ENCODE results near the gene LYZL1. TPM values are rescaled to one million over a fixed set of nuclear protein-coding genes. Genes with fewer than 3 reads are reported as not detected.

The LYZL1 gene
- total RNA-seq, 1 experiment from 2014 or later = not detected

GRCh38 chr10:29270883-29271282, 18.0 kb upstream of the LYZL1 start:
- no peaks in the 10 kb centered on the region for H3K9me2 ChIP-seq (ENCODE audit: insufficient read depth)
- no peaks in the 10 kb centered on the region for H4K20me1 ChIP-seq (ENCODE audit: insufficient read depth)
- no peaks in the 10 kb centered on the region for H3K27me3 ChIP-seq (ENCODE audit: insufficient read depth, low read length)
- no peak overlapping the region for H3K9ac ChIP-seq (ENCODE audit: low read length)
- H3K4me1 ChIP-seq (ENCODE audit: control insufficient read depth in 1 of 2, insufficient read depth in 2 of 2, low read length in 2 of 2) = no peaks in the 10 kb centered on the region
- no peak overlapping the region for H3K4me2 ChIP-seq (ENCODE audit: low read length)
- TF ChIP-seq POLR2AphosphoS5 (IDR thresholded peaks at IDR 0.05; ENCODE audit: low read depth, low read length) = no peak
- CTCF ChIA-PET = no interaction called here
- intact Hi-C loops (cut with micrococcal nuclease) = no loop called here
- H3K9me3 ChIP-seq (ENCODE audit: control insufficient read depth in 1 of 2, insufficient read depth in 1 of 2, low read depth in 1 of 2, low read length in 2 of 2) = no peaks in the 10 kb centered on the region
- H3K4me3 ChIP-seq (replicated peaks in 1 of 2; ENCODE audit: low read depth in 1 of 2, low read length in 2 of 2) = no peak overlapping the region
- DNase-seq (ENCODE audit: low read depth, low spot score) = no peak
- no peaks in the 10 kb centered on the region for H3K36me3 ChIP-seq (ENCODE audit: control insufficient read depth in 1 of 2, insufficient read depth in 2 of 2, low read length in 2 of 2)
- no peak for ATAC-seq
- BruUV-seq (replicated peaks) = no TSS peak
- no peaks in the 10 kb centered on the region for H3K79me2 ChIP-seq (ENCODE audit: insufficient read depth, low read length)
- POLR2A ChIA-PET = no interaction called here
- RAD21 ChIA-PET (ENCODE audit: low non-redundant PET in 1 of 2, low total read pairs in 2 of 2, uncharacterized antibody in 2 of 2, unreplicated experiment in 2 of 2) = no interaction called here
- no peak overlapping the region for H3K27ac ChIP-seq (ENCODE audit: low read depth, low read length)
- no peak overlapping the region for H2AFZ ChIP-seq (ENCODE audit: low read depth, low read length, poor library complexity, severe bottlenecking)

GRCh38 chr10:29271877-29272276, 17.0 kb upstream of the LYZL1 start:
- no peak overlapping the region for H3K4me2 ChIP-seq (ENCODE audit: low read length)
- intact Hi-C loops (cut with micrococcal nuclease) = no loop called here
- DNase-seq (ENCODE audit: low read depth, low spot score) (no peak), ATAC-seq (no peak)
- BruUV-seq (replicated peaks) = no TSS peak
- CTCF ChIA-PET = no interaction called here
- TF ChIP-seq, protein P1, sequence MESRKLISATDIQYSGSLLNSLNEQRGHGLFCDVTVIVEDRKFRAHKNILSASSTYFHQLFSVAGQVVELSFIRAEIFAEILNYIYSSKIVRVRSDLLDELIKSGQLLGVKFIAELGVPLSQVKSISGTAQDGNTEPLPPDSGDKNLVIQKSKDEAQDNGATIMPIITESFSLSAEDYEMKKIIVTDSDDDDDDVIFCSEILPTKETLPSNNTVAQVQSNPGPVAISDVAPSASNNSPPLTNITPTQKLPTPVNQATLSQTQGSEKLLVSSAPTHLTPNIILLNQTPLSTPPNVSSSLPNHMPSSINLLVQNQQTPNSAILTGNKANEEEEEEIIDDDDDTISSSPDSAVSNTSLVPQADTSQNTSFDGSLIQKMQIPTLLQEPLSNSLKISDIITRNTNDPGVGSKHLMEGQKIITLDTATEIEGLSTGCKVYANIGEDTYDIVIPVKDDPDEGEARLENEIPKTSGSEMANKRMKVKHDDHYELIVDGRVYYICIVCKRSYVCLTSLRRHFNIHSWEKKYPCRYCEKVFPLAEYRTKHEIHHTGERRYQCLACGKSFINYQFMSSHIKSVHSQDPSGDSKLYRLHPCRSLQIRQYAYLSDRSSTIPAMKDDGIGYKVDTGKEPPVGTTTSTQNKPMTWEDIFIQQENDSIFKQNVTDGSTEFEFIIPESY (IDR thresholded peaks at IDR 0.05; ENCODE audit: extremely low read depth, insufficient replicate concordance, low read length) = no peak
- TF ChIP-seq SP1 (IDR thresholded peaks at IDR 0.05; ENCODE audit: low read depth) = no peak
- TF ChIP-seq ELF1 (IDR thresholded peaks at IDR 0.05; ENCODE audit: borderline replicate concordance, low read depth) = no peak
- TF ChIP-seq EZH2phosphoT487 (IDR thresholded peaks at IDR 0.05; ENCODE audit: borderline replicate concordance) = no peak
- TF ChIP-seq EZH2 (IDR thresholded peaks at IDR 0.05) = no peak
- TF ChIP-seq ZFX (IDR thresholded peaks at IDR 0.05) = no peak
- TF ChIP-seq YY1 (IDR thresholded peaks at IDR 0.05; ENCODE audit: extremely low read depth, insufficient replicate concordance, low read depth, low read length) = no peak
- no peak overlapping the region for H3K27ac ChIP-seq (ENCODE audit: low read depth, low read length)
- H3K9me3 ChIP-seq (ENCODE audit: control insufficient read depth in 1 of 2, insufficient read depth in 1 of 2, low read depth in 1 of 2, low read length in 2 of 2) = no peaks in the 10 kb centered on the region
- no peaks in the 10 kb centered on the region for H3K9me2 ChIP-seq (ENCODE audit: insufficient read depth)
- H3K4me1 ChIP-seq (ENCODE audit: control insufficient read depth in 1 of 2, insufficient read depth in 2 of 2, low read length in 2 of 2) = no peaks in the 10 kb centered on the region
- H3K9ac ChIP-seq (ENCODE audit: low read length) = no peak overlapping the region
- no peak overlapping the region for H3K4me3 ChIP-seq (replicated peaks in 1 of 2; ENCODE audit: low read depth in 1 of 2, low read length in 2 of 2)
- H3K27me3 ChIP-seq (ENCODE audit: insufficient read depth, low read length) = no peaks in the 10 kb centered on the region
- no peaks in the 10 kb centered on the region for H4K20me1 ChIP-seq (ENCODE audit: insufficient read depth)
- RAD21 ChIA-PET (ENCODE audit: low non-redundant PET in 1 of 2, low total read pairs in 2 of 2, uncharacterized antibody in 2 of 2, unreplicated experiment in 2 of 2) = no interaction called here
- no peaks in the 10 kb centered on the region for H3K36me3 ChIP-seq (ENCODE audit: control insufficient read depth in 1 of 2, insufficient read depth in 2 of 2, low read length in 2 of 2)
- H3K79me2 ChIP-seq (ENCODE audit: insufficient read depth, low read length) = no peaks in the 10 kb centered on the region
- POLR2A ChIA-PET = interaction anchor here (0.6 kb wide), 1 partner anchor 28 kb away, joined by 5 read pairs; no protein-coding TSS in a partner anchor
- no peak overlapping the region for H2AFZ ChIP-seq (ENCODE audit: low read depth, low read length, poor library complexity, severe bottlenecking)
